Raji (cell line): ENCODE measurements around the gene VAMP8.
A peak's percentile ranks its signal among the peaks of the same experiment; 100 is the strongest.

Experiments
- POLR2A ChIP-seq: IDR thresholded peaks from 2 replicates; pipeline ENCODE4 v1.6.1; 2011; ENCODE audit warnings: low read depth, low read length, control low read depth; ENCODE audit not compliant: insufficient read depth

The VAMP8 gene

DNA sequence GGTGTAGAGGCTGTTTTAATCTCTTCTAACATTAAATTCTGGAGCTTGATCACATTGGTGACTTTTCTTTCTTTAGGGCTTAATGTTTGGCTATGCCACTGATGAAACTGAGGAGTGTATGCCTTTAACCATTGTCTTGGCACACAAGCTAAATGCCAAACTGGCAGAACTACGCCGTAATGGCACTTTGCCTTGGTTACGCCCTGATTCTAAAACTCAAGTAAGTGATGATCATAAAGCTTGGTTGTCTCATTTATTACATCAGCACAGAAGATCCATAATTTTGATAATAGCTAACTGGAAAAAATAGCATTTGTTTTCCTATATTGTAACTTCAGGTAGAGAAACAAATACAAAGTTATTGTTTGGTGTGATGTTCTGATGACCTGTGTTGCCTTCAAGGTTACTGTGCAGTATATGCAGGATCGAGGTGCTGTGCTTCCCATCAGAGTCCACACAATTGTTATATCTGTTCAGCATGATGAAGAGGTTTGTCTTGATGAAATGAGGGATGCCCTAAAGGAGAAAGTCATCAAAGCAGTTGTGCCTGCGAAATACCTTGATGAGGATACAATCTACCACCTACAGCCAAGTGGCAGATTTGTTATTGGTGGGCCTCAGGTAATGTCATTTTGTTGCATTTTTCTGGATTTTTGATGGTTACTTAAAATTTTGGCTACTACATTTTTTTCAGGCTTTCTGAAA lies 35.5 kb upstream of the VAMP8 start:
- no peak for TF ChIP-seq POLR2A

DNA sequence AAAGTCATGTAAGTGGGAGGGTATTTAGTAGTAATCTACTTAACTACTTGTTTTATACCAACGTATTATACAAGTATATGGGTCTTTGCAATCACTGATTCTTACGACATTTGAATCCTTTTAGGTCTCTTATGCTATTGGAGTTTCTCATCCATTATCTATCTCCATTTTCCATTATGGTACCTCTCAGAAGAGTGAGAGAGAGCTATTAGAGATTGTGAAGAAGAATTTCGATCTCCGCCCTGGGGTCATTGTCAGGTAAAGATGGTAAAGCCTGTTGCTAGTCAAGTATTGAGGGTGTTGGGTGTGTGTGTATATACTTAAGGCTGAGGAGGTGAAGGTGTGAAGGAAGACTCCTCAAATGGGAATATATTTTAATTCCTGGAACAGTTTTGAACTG lies 34.6 kb upstream of the VAMP8 start:
- no peak for TF ChIP-seq POLR2A

DNA sequence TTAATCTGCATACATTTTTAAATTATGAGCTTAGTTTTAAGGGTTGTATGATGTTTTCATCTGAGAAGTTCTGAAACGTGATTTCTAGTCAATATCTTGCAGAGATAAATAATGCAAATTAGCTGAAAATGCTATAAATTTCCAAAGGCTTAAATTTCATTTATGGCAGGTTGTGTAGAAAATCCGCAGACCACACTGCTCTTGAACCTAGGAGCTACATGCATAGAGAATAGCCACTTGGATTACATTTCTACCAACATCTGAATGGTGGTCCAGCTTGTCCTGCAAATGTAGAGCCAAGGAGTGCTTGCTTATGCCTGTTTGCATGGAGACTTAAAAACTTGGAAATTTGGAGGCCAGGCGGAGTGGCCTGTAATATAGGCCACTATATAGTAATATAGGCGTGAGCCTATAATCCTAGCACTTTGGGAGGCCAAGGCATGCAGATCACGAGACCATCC lies 31.6 kb upstream of the VAMP8 start:
- TF ChIP-seq POLR2A, result peak; percentile 24; the same call in 1 of the 2 replicates

DNA sequence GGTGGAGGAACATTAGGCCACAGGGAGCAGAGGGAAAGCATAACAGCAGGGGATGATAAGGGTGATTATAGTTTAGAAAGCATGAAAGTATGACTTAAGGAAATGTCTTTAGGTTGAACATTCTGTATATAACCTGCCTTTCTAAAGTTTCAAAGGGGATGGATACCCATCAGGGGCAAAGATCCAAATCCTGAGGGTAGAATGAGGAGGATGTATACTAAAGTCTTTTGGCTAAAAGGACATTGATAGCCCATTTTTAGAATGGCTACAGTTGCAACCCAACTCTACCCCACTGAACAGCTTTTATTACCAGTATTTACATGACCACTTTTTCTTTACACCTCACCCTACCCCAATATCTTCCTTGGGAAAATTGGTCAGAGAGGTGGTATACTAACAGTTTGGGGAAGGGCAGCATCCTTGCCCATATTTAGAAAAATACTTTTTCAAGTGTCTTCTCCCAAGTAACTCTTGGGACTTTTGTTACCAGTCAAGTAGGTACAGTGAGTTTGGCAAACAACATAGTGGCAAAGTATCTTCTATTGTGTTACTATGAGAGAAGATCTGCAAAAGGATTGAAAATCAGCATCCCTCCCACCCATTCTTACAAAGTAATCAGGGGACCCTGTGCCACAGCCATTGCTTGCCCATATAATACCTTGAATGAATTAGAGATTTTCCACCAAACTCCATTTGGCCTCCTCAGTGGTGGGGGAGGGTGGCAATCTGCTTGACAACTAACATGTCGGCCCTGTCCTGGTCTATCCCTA lies 30.1 kb upstream of the VAMP8 start:
- no peak; the same call in 1 of the 2 replicates for TF ChIP-seq POLR2A

DNA sequence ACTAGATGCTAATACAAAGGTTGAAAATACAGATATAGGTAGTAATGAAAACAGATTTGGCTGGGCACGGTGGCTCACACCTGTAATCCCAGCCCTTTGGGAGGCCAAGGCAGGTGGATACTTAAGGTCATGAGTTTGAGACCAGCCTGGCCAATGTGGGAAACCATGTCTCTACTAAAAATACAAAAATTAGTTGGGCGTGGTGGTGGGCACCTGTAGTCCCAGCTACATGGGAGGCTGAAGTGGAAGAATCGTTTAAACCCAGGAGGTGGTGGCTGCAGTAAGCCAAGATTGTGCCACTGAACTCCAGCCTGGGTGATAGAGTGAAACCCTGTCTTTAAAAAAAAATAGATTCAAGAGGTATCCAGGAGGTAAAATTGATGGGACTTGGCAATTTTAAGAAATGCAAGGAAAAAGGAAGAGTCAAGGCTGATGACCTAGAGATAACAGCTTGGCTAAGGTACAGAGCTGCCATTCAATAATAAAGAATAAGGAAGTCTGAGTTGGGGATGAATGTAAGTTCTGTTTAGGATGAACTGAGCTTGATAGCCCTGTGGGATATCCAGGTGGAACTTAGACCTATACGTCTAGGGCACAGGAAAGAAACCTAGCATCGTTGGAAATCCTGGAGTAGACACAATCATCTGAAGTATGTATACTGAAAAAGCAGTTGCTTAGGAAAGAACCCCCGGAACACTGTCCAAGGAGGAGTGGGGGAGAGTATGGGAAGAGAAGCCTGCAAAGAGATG lies 29.4 kb upstream of the VAMP8 start:
- TF ChIP-seq POLR2A, result no peak

DNA sequence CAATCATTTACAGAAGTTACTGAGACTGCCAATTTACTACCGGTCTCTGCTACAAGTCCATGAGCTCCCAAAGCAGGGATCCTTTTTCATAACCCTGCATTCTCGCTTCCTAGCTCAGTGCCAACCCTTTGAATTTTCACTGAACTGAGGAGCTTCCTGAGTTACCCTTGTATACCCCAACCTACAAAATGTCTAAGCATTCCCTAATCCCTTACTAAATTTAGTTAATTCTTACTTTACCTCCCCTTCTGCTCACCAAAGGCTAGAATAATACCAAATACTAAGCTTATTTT lies 28.8 kb upstream of the VAMP8 start:
- no peak for TF ChIP-seq POLR2A

DNA sequence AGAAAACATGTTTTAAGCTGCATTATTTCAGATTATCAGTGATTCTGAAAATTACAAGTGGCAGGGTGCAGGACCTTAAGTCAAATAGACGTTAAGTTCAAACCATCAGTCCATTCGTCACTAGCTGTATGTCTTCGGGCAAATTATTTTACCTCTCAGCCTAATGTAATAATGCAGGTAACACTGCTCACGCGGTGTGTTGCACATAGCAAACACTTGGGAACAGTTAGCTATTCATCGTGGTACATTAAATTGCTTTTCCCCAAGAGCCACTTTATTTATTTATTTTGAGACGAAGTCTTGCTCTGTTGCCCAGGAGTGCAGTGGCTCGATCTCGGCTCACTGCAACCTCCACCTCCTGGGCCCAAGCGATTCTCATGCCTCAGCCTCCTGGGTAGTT lies 28.3 kb upstream of the VAMP8 start:
- no peak for TF ChIP-seq POLR2A

DNA sequence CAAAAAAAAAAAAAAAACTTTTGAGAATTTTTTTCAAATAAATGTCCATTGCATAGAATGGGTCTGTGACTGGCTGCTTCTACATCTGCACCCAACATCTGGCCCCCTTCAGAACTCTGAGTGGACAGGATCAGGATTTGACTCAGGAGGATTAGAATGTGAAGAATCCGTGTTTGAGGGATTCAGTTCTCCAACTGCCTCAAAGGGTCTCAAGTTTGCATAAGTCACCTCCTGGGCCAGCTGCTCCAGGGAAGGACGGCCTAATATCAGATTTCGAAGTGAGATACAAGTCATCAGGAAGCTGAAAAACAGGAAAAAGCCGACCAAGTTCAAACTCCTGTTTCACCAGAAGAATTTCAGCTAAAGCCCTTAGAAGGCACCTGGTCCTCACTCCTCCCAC lies 27.6 kb upstream of the VAMP8 start:
- no peak for TF ChIP-seq POLR2A

DNA sequence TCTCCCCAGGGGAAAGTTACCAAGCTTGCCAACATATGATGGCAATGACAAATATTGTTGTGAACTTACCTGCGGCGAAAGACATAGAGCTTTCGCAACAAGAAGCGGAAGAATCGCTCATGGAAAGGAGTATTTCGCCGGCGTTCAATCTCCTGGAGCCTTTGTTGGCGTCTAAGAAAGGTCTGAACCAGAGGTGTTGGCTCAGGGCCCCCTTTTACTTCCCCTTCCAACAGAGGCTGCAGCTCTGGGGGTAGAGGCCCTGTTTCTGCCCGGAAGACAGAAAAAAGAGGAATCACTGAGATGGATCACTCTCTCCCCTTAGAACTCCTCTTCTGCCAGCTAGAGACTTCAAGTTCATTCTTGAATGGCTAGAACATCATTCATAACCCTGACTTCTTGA lies 26.9 kb upstream of the VAMP8 start:
- TF ChIP-seq POLR2A, result no peak

DNA sequence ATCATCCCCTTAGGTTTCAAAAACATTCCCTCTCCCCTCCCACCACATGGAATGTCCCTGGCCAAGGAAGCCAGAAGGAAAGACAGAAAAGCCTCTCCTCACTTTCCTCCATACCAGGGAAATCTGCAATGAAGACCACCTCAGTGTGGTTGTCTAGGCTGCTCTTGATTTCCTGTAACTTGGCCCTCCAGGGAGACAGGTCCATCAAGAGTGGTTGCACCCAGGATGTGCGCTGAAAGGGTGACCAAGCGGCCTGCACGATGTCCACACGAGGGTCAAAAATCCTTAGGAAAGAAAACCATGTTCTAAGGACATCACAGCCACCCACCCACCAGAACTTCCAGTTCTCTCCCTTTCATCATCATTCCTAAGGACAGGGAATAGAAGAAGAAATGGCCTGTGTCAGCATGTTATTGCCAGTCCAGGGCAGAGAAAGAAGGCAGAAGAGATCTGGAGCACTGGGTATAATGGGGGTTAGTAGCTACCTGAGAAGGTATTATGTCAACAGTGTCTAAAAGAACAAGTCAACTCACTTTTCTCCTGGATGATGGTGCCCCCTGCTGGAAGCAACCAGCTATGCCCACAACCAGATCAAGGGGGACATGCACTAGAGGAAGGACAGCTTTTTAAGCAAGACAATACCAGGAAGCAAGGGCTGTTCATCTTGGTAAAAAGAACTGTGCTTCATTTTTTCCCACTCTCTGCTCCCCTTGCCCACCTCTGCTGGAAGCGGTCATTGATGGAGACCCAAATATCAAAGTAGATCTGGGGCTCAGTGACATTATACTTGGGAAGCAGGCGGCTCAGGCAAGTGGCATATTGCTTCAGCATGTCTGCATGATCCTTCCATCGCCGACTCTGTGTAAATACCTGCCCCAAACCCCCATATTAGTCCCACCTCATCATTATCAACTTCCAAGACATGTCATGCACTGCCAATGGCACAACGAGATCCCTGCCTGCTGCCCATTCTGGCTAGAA lies 25.4 kb upstream of the VAMP8 start:
- TF ChIP-seq POLR2A, result no peak

DNA sequence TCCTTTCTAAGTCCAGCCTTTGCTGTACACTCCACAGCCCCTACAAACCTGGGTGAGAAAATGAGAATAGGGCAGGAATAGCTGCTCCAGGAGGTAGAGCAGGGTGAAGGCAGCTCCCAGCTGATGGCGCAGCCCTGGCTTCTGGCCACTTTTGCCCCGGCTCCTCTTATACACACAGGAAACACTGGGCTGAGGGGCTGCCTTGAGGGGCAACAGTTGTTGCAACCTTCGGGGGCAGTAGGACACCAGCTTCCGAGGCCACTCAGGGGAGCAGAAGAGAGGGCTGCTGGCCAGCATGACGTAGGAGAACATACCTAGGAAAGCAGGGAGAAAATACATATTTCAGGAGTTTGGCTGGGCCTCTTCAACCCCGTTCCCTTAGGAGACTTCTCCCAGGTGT lies 24.2 kb upstream of the VAMP8 start:
- TF ChIP-seq POLR2A, result no peak

DNA sequence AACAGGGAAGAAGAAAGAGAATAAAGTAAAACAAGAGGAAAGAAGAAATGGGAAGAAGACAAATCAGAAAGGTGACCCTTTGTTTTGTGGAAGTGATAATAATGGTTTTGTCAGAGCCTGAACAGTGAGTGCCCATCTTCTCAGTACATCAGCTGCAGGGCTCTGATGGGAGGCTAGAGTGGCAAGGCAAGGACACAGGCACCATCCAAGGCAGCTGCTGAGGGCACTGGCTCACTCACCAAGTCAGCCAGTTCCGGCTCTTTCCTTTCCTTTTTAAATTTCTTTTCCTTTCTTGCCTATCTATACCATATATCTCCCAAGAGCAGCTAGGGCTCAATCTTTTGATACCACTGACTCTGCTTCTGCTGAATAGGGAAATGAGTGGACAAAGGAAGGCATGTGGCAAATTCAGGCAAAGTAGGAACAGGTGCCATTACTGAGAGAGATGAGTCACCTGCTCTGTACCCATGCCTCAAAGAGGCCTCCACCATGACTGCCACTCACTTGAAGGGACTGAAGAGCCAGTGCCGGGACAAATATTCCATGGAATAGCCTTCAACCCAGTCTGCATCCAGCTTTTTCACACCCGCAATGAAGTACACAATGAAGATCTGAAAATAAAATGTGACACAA lies 22.3 kb upstream of the VAMP8 start:
- no peak for TF ChIP-seq POLR2A

DNA sequence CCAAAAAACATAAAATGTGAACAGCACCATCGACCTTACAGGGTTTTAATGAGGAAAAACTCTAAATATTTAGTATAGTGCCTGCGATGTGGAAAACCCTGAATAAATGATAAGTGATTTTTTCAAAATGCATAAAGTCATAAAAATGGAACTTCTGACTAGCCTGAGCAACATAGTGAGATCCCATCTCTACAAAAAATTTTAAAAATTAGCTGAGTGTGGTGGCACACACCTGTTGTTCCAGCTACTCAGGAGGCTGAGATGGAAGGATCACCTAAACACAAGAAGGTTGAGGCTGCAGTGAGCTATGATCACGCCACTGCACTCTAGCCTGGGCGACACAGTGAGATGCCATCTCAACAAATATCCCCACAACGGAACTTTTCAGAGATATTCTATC lies 20.3 kb upstream of the VAMP8 start:
- no peak for TF ChIP-seq POLR2A

DNA sequence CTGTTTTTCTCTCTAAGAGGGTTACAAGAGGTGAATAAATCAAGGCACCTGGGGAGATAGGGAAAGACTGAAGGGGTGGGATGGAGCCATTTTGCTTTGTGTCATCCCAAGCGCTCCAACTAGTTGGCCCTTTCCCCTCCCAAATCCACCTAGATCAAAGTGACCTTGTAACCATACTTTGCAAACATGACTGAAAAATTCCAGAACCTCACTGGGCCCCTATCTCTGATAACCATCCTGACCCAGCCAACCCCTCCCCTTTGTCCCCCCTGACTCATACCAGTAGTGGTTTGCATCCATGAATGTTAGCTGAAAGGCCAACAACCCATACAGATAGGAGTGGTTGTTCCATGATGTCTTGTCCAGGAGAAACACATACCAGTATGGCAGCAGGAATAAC lies 19.2 kb upstream of the VAMP8 start:
- TF ChIP-seq POLR2A, result no peak
